GM12878 (cell line): ENCODE results near the gene PHB1. TPM values are rescaled to one million over a fixed set of nuclear protein-coding genes. Genes with fewer than 3 reads are reported as not detected.

Source experiments
- ATAC-seq: fragments of 200-7000 bp; cut with Tn5 transposase; 3 replicates; pipeline ENCODE4 v1.9.1; 2020; ENCODE audit warnings: mild to moderate bottlenecking, moderate library complexity
- BruUV-seq: library from RNA; stranded (reverse); fragments of 400-500 nt; replicated peaks from 2 replicates; lab custom pipeline; 2021; lab: Mats Ljungman, UMichigan
- CTCF ChIA-PET: fragments of 300-600 bp; sonication (Branson Sonifier 250); formaldehyde crosslinking; extraction: SDS; loops from one replicate; lab custom pipeline; 2021; ENCODE audit warnings: inconsistent platforms; lab: Yijun Ruan, JAX
- POLR2A ChIA-PET: fragments of 350-600 bp; formaldehyde crosslinking; extraction: SDS; loops from one replicate; lab custom pipeline; 2021; ENCODE audit warnings: inconsistent platforms; lab: Charles Lee
- RAD21 ChIA-PET: fragments of 300-600 bp; sonication (Branson Sonifier 250); formaldehyde crosslinking; loops from one replicate; lab custom pipeline; 2023; ENCODE audit warnings: antibody characterized with exemption; ENCODE audit not compliant: unreplicated experiment; lab: Charles Lee
- SMC1A ChIA-PET: fragments of 300-600 bp; sonication (Branson Sonifier 250); formaldehyde crosslinking; loops from one replicate; lab custom pipeline; 2023; ENCODE audit not compliant: unreplicated experiment, uncharacterized antibody; lab: Charles Lee
- DNase-seq: peaks from one replicate; pipeline ENCODE4 v3.0.0-alpha.2; 2011; ENCODE audit warnings: low read depth, low spot score
- FAIRE-seq: peaks from 3 replicates; lab custom pipeline; 2011; peaks lifted over from hg19 to GRCh38; lab: Jason Lieb, UNC
- H2AFZ ChIP-seq: 2 replicates; pipeline ENCODE4 v1.6.0; 2011; ENCODE audit warnings: low read depth, low read length, control low read depth; ENCODE audit not compliant: control insufficient read depth
- H3K27ac ChIP-seq: 2 replicates; pipeline ENCODE4 v1.5.1; 2011; ENCODE audit warnings: control low read depth; ENCODE audit not compliant: control insufficient read depth, insufficient read depth
- H3K27me3 ChIP-seq, 2 experiments: replicated peaks in 1 of 2; 2 replicates each; pipeline versions ENCODE4 v1.6.0 to v1.6.1; 2011; ENCODE audit warnings: low read length in 1 of 2; ENCODE audit not compliant: control insufficient read depth in 2 of 2, insufficient read depth in 2 of 2
- H3K36me3 ChIP-seq, 2 experiments: 2 replicates each; pipeline ENCODE4 v1.5.1; 2011; ENCODE audit warnings: low read length in 1 of 2; ENCODE audit not compliant: control insufficient read depth in 2 of 2, insufficient read depth in 2 of 2
- H3K4me1 ChIP-seq: 2 replicates; pipeline ENCODE4 v1.6.1; 2011; ENCODE audit warnings: mild to moderate bottlenecking, low read length, moderate library complexity, mixed read lengths; ENCODE audit not compliant: control insufficient read depth, insufficient read depth
- H3K4me2 ChIP-seq: 2 replicates; pipeline ENCODE4 v1.6.0; 2011; ENCODE audit warnings: control low read depth; ENCODE audit not compliant: control insufficient read depth, insufficient read depth
- H3K4me3 ChIP-seq: fragments of 200-600 bp; sonication (generic); 2 replicates; pipeline ENCODE4 v1.5.1; 2016
- H3K79me2 ChIP-seq: 2 replicates; pipeline ENCODE4 v1.6.0; 2011; ENCODE audit warnings: low read length; ENCODE audit not compliant: control insufficient read depth, insufficient read depth
- H3K9ac ChIP-seq: 2 replicates; pipeline ENCODE4 v1.8.0; 2011; ENCODE audit warnings: low read length, control low read depth, mixed read lengths; ENCODE audit not compliant: control insufficient read depth, insufficient read depth
- H3K9me3 ChIP-seq: replicated peaks from 3 replicates; pipeline ENCODE4 v1.5.1; 2011; ENCODE audit warnings: mild to moderate bottlenecking, low read length; ENCODE audit not compliant: control insufficient read depth, insufficient read depth
- H4K20me1 ChIP-seq: 2 replicates; pipeline ENCODE4 v1.6.0; 2011; ENCODE audit not compliant: control insufficient read depth, insufficient read depth
- CEBPB ChIP-seq, 2 experiments: fragments of 150-350 bp in 1 of 2; IDR thresholded peaks; 2 replicates each; pipeline ENCODE4 v1.6.1; 2012 to 2014; ENCODE audit warnings: low read depth in 2 of 2, low read length in 2 of 2, borderline replicate concordance in 1 of 2, inconsistent platforms in 1 of 2
- CREB1 ChIP-seq: IDR thresholded peaks from 2 replicates; pipeline ENCODE4 v1.6.1; 2012; ENCODE audit warnings: low read depth, mild to moderate bottlenecking, inconsistent platforms
- FOXM1 ChIP-seq: IDR thresholded peaks from 2 replicates; pipeline ENCODE4 v1.6.1; 2012; ENCODE audit warnings: low read depth, mild to moderate bottlenecking, inconsistent platforms, low read length, moderate library complexity
- GATAD2B ChIP-seq: fragments of 450-650 bp; conservative IDR thresholded peaks from 2 replicates; pipeline ENCODE4 v1.6.1; 2017; ENCODE audit warnings: low read depth, mild to moderate bottlenecking, moderate library complexity
- HDAC2 ChIP-seq: fragments of 200-600 bp; sonication (generic); IDR thresholded peaks from 2 replicates; pipeline ENCODE4 v1.6.1; 2017
- IKZF1 ChIP-seq: fragments of 450-650 bp; conservative IDR thresholded peaks from 2 replicates; pipeline ENCODE4 v1.6.1; 2017; ENCODE audit warnings: antibody characterized with exemption, mild to moderate bottlenecking
- LARP7 ChIP-seq: fragments of 450-650 bp; IDR thresholded peaks from 2 replicates; pipeline ENCODE4 v1.6.1; 2017; ENCODE audit warnings: mild to moderate bottlenecking
- MYC ChIP-seq: IDR thresholded peaks from 2 replicates; pipeline ENCODE4 v1.6.1; 2011; ENCODE audit warnings: mild to moderate bottlenecking, low read length, moderate library complexity, inconsistent platforms; ENCODE audit not compliant: insufficient read depth, insufficient replicate concordance, insufficient read length, severe bottlenecking
- NFXL1 ChIP-seq: fragments of 450-650 bp; IDR thresholded peaks from 2 replicates; pipeline ENCODE4 v1.6.1; 2017; ENCODE audit warnings: antibody characterized with exemption, mild to moderate bottlenecking, borderline replicate concordance
- NR2C1 ChIP-seq: fragments of 450-650 bp; IDR thresholded peaks from 2 replicates; pipeline ENCODE4 v1.6.1; 2017; ENCODE audit warnings: antibody characterized with exemption, mild to moderate bottlenecking, moderate library complexity
- PAX8 ChIP-seq: fragments of 450-650 bp; IDR thresholded peaks from 2 replicates; pipeline ENCODE4 v1.6.1; 2017; ENCODE audit warnings: mild to moderate bottlenecking, moderate library complexity
- PKNOX1 ChIP-seq: fragments of 450-650 bp; IDR thresholded peaks from 2 replicates; pipeline ENCODE4 v1.6.1; 2016; ENCODE audit warnings: mild to moderate bottlenecking
- POLR2AphosphoS5 ChIP-seq: IDR thresholded peaks from 2 replicates; pipeline ENCODE4 v1.6.1; 2011; ENCODE audit warnings: mild to moderate bottlenecking, low read length, inconsistent platforms
- RELB ChIP-seq: fragments of 450-650 bp; IDR thresholded peaks from 2 replicates; pipeline ENCODE4 v1.6.1; 2017; ENCODE audit warnings: low read depth, mild to moderate bottlenecking, moderate library complexity
- SP1 ChIP-seq: IDR thresholded peaks from one replicate; pipeline ENCODE4 v1.6.1; 2011; ENCODE audit warnings: low read depth, low read length
- SPI1 ChIP-seq: IDR thresholded peaks from 2 replicates; pipeline ENCODE4 v1.6.1; 2011; ENCODE audit warnings: low read depth, mild to moderate bottlenecking, low read length, moderate library complexity, borderline replicate concordance; ENCODE audit not compliant: insufficient read depth
- SRF ChIP-seq, 2 experiments: IDR thresholded peaks; 2 replicates each; pipeline ENCODE4 v1.6.1; 2011; ENCODE audit warnings: low read depth in 2 of 2, low read length in 2 of 2, mild to moderate bottlenecking in 1 of 2, moderate library complexity in 1 of 2
- STAT3 ChIP-seq: IDR thresholded peaks from 2 replicates; pipeline ENCODE4 v1.6.1; 2011; ENCODE audit warnings: low read depth, low read length, improper control_type of control experiment
- YBX1 ChIP-seq: fragments of 450-650 bp; IDR thresholded peaks from 2 replicates; pipeline ENCODE4 v1.6.1; 2016; ENCODE audit warnings: antibody characterized with exemption
- YY1 ChIP-seq: IDR thresholded peaks from 2 replicates; pipeline ENCODE4 v1.6.1; 2011; ENCODE audit warnings: low read depth, mild to moderate bottlenecking, low read length
- ZSCAN29 ChIP-seq: fragments of 450-650 bp; IDR thresholded peaks from 2 replicates; pipeline ENCODE4 v1.6.1; 2017; ENCODE audit warnings: mild to moderate bottlenecking, moderate library complexity
- WGBS: methylation state at CpG from one replicate; pipeline ENCODE4 v1.1.6; 2016; ENCODE audit warnings: low lambda C conversion rate; ENCODE audit not compliant: insufficient replicate concordance, insufficient coverage; ENCODE audit errors: missing lambda C conversion rate; 5-methylcytosine and 5-hydroxymethylcytosine counted together
- in situ Hi-C: fragments of 300-500 bp; cut with MboI; formaldehyde crosslinking; loops from 9 replicates; pipeline ENCODE4 v1.14.3; 2018; ENCODE audit warnings: mixed read lengths
- intact Hi-C: fragments of 100-400 bp; cut with micrococcal nuclease; formaldehyde crosslinking; loops from one replicate; pipeline ENCODE4 v1.14.2; 2022; ENCODE audit not compliant: unreplicated experiment
- polyA plus RNA-seq, 11 experiments: library from polyadenylated mRNA; depleted of rRNA in 4 of 11; unstranded in 6 of 11; stranded (reverse) in 5 of 11; fragments of >200 nt; fragmentation: Nextera tagmentation in 4 of 11; fragmentation: Illumina TruSeq in 1 of 11; extraction: Ambion mirVana in 4 of 11; extraction: Trizol in 1 of 11; gene quantifications; 1 replicate in 1 of 11; 2 replicates in 10 of 11; pipeline versions ENCODE4 v1.2.1 to v1.2.3, GENCODE V29; 2011 to 2016; ENCODE audit warnings: inconsistent platforms in 2 of 11, missing spikeins in 2 of 11, low read depth in 1 of 11
- total RNA-seq, 4 experiments: library from RNA; depleted of rRNA in 3 of 4; stranded (reverse); fragments of >200 nt in 3 of 4; fragmentation: Illumina TruSeq in 1 of 4; extraction: Trizol in 1 of 4; gene quantifications; 2 replicates each; pipeline versions ENCODE4 v1.2.1 to v1.2.3, GENCODE V29; 2013 to 2021

PHB1 gene
- total and polyA plus RNA-seq, 10 of the 15 experiments (the other 5 are each of a cell fraction or from before 2014, with no cell fraction given) = 117 to 466 (median 248) TPM

GRCh38 chr17:49403514-49404289 is 11.0 kb downstream of the PHB1 start (continued):
- TF ChIP-seq NR2C1 = no peak
- no peak for TF ChIP-seq CREB1
- no peak for TF ChIP-seq SPI1
- TF ChIP-seq RELB = no peak
- TF ChIP-seq IKZF1 = no peak

- H4K20me1 ChIP-seq = 0 out of 2 replicates have a peak, but pooled peaks cover 2% of the 10 kb centered on the region
- H3K4me1 ChIP-seq = peaks cover 6% of the 10 kb centered on the region
- ATAC-seq = no peak
- FAIRE-seq = no peak
- in situ Hi-C loops (loop anchor here (10.0 kb wide), 1 partner anchor 152 kb away; no protein-coding TSS in a partner anchor), intact Hi-C loops (no loop called here)
- no peaks in the 10 kb centered on the region for H3K9me3 ChIP-seq
- ChIA-PET RAD21 (no interaction called here), CTCF (interaction anchor here (2.9 kb wide), 1 partner anchor 155 kb away, joined by 12 read pairs; no protein-coding TSS in a partner anchor), POLR2A (no interaction called here), SMC1A (no interaction called here)
- no peak overlapping the region for H3K4me3 ChIP-seq
- H2AFZ ChIP-seq = no peak overlapping the region
- H3K27me3 ChIP-seq = no peaks in the 10 kb centered on the region
- no peak overlapping the region for H3K4me2 ChIP-seq
- no peak for DNase-seq
- TF ChIP-seq NFXL1 (no peak), PAX8 (no peak), FOXM1 (no peak), SRF (IDR thresholded peaks at IDR 0.05; ENCODE audit: low read depth in 2 of 2, low read length in 2 of 2) (no peak), SP1 (no peak), YY1 (no peak), LARP7 (no peak), STAT3 (no peak), GATAD2B (no peak), IKZF1 (no peak), MYC (no peak), ZSCAN29 (no peak), CEBPB (IDR thresholded peaks at IDR 0.05; ENCODE audit: borderline replicate concordance in 1 of 2, low read depth in 2 of 2, low read length in 2 of 2) (no peak), PKNOX1 (no peak), YBX1 (no peak), HDAC2 (no peak), POLR2AphosphoS5 (no peak)
- BruUV-seq = no TSS peak
- H3K9ac ChIP-seq = no peak overlapping the region
- 97% methylated on average over 6 of the region's 6 CpGs for WGBS
- peaks cover 22 to 23% of the 10 kb centered on the region in 2 experiments for H3K36me3 ChIP-seq
- no peak overlapping the region for H3K27ac ChIP-seq
- no peaks in the 10 kb centered on the region for H3K79me2 ChIP-seq
Measured at GRCh38 chr17:49402706-49403105, 12.0 kb downstream of the PHB1 start.
